SH-SY5Y (cell line): ENCODE data around the gene NUP155.

Experiments used
- GATA2 ChIP-seq: IDR thresholded peaks from 2 replicates; pipeline ENCODE4 v1.6.1; 2011; ENCODE audit warnings: mild to moderate bottlenecking, low read depth, low read length
- GATA3 ChIP-seq: IDR thresholded peaks from 2 replicates; pipeline ENCODE4 v1.6.1; 2011; ENCODE audit warnings: low read depth, mild to moderate bottlenecking, low read length, moderate library complexity

NUP155 gene

GRCh38 chr5:37310360-37310759 lies 60.5 kb downstream of the NUP155 start:
- TF ChIP-seq GATA2 (no peak), GATA3 (no peak)

- no peak for TF ChIP-seq GATA3
- TF ChIP-seq GATA2, result no peak
Measured at GRCh38 chr5:37308793-37309192, 62.1 kb downstream of the NUP155 start.

GRCh38 chr5:37304888-37305287 lies 66.0 kb downstream of the NUP155 start:
- no peak for TF ChIP-seq GATA2
- TF ChIP-seq GATA3, result no peak

- TF ChIP-seq GATA2, result no peak
- TF ChIP-seq GATA3, result no peak
Measured at GRCh38 chr5:37283214-37283820, 87.6 kb downstream of the NUP155 start.

GRCh38 chr5:37275511-37275910 lies 95.4 kb downstream of the NUP155 start:
- TF ChIP-seq GATA3, result no peak
- no peak for TF ChIP-seq GATA2

GRCh38 chr5:37272511-37272910 lies 98.4 kb downstream of the NUP155 start:
- TF ChIP-seq GATA2, result no peak
- TF ChIP-seq GATA3, result no peak

GRCh38 chr5:37255774-37256358 lies 115.0 kb downstream of the NUP155 start:
- TF ChIP-seq GATA2 (no peak), GATA3 (no peak)

DNA sequence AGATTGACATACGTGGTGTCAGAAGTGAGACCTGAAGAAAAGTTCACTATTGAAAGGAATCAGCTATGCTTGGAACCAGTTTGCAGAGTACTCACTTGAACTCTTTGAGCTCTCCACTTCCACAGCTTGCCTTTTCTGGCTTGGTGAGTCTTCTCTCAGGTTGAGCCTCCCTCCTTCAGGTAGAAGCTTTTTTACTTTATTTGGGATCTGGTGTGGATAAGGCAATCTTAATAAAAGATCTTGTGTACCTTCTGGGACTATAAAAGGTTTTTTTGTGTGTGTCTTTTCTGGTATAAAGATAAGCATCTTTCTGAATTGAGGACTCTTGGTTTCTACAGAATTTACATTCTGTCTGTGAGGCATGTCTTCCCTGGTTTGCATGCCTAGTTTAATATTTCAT lies 116.3 kb downstream of the NUP155 start:
- TF ChIP-seq GATA3 (no peak), GATA2 (no peak)

- no peak for TF ChIP-seq GATA3
Measured at GRCh38 chr5:37251665-37252064, 119.2 kb downstream of the NUP155 start.

GRCh38 chr5:37249815-37250164 lies 121.1 kb downstream of the NUP155 start:
- TF ChIP-seq GATA3 (no peak), GATA2 (no peak)

GRCh38 chr5:37248970-37249814 lies 121.7 kb downstream of the NUP155 start, which contains the start of gene CPLANE1:
CPLANE1 (minus strand) TSS chr5:37249376; CDS start chr5:37247698, 1,678 bp downstream.
- no peak for TF ChIP-seq GATA2
- TF ChIP-seq GATA3, result no peak

GRCh38 chr5:37248421-37248969 lies 122.4 kb downstream of the NUP155 start:
- TF ChIP-seq GATA3, result no peak
- no peak for TF ChIP-seq GATA2

GRCh38 chr5:37247496-37247895 lies 123.4 kb downstream of the NUP155 start:
- TF ChIP-seq GATA3, result no peak
- no peak for TF ChIP-seq GATA2

DNA sequence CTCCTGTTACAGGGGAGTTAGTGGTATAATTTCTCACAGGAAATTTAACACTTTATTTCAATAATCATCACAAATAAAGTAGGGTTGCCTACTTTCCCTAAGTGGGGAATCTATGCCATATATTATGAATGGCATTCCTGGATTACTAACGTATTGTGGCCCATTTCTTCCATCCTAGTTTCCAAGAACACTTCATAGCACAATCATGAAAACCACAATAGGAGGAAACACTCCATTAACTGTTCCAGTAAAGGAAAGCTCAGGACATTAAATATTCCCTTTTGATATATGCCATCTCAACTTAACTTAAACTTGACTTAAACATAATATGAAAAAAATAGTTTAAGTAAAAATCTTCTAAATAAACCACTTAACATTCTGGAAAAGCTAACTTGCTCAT lies 123.9 kb downstream of the NUP155 start:
- TF ChIP-seq GATA3, result no peak
- no peak for TF ChIP-seq GATA2
